Natural killer cell (primary cell): ENCODE results near the gene PLEKHA8. TPM values are rescaled to one million over a fixed set of nuclear protein-coding genes. Genes with fewer than 3 reads are reported as not detected.
A peak's percentile ranks its signal among the peaks of the same experiment; 100 is the strongest.
"Not testable (repeated sequence)": the region's sequence is repeated elsewhere in the genome, so short reads cannot be mapped to it uniquely, and the experiment has no call there.

Experiments used
- ATAC-seq, 3 donors: fragments of 150-1000 bp in 2 of 3; fragments of 200-7000 bp in 1 of 3; cut with Tn5 transposase; 1 replicate in 1 of 3; 2 replicates in 2 of 3; pipeline ENCODE4 v1.10.0; 2021; ENCODE audit warnings: mild to moderate bottlenecking in 2 of 3, moderate library complexity in 2 of 3
- DNase-seq, 2 donors: peaks; one replicate each; pipeline versions ENCODE4 v3.0.0 to v3.0.0-alpha.2; 2013 to 2021; ENCODE audit warnings: mixed read lengths in 1 of 2
- H3K27ac ChIP-seq: one replicate; pipeline ENCODE4 v1.5.1; 2013; ENCODE audit warnings: mild to moderate bottlenecking, low read length
- H3K27me3 ChIP-seq: one replicate; pipeline ENCODE4 v1.6.1; 2013; ENCODE audit warnings: low read length; ENCODE audit not compliant: control insufficient read depth, insufficient read depth
- H3K36me3 ChIP-seq: one replicate; pipeline ENCODE4 v1.6.1; 2013; ENCODE audit warnings: low read length; ENCODE audit not compliant: control insufficient read depth, insufficient read depth
- H3K4me1 ChIP-seq: one replicate; pipeline ENCODE4 v1.6.1; 2013; ENCODE audit warnings: low read length; ENCODE audit not compliant: control insufficient read depth, insufficient read depth
- H3K4me3 ChIP-seq: one replicate; pipeline ENCODE4 v1.5.1; 2013; ENCODE audit warnings: low read length
- H3K9me3 ChIP-seq: one replicate; pipeline ENCODE4 v1.6.1; 2013; ENCODE audit warnings: low read length; ENCODE audit not compliant: control insufficient read depth, insufficient read depth
- H3K27ac Mint-ChIP-seq, 2 donors: one replicate each; pipeline ENCODE4 v1.8.0; 2022; ENCODE audit warnings: mild to moderate bottlenecking in 2 of 2, mixed read lengths in 2 of 2, moderate library complexity in 1 of 2
- H3K27me3 Mint-ChIP-seq, 2 donors: one replicate each; pipeline ENCODE4 v1.8.0; 2022; ENCODE audit warnings: low read depth in 2 of 2, mixed read lengths in 2 of 2
- H3K36me3 Mint-ChIP-seq: one replicate; pipeline ENCODE4 v1.8.0; 2022; ENCODE audit warnings: mixed read lengths
- H3K4me1 Mint-ChIP-seq, 2 donors: one replicate each; pipeline ENCODE4 v1.8.0; 2022; ENCODE audit warnings: mixed read lengths in 2 of 2
- H3K4me3 Mint-ChIP-seq: one replicate; pipeline ENCODE4 v1.8.0; 2022; ENCODE audit warnings: mild to moderate bottlenecking, moderate library complexity, mixed read lengths
- H3K9me3 Mint-ChIP-seq, 2 donors: one replicate each; pipeline ENCODE4 v1.8.0; 2022; ENCODE audit warnings: mixed read lengths in 2 of 2
- WGBS: methylation state at CpG from one replicate; pipeline ENCODE4 v1.1.7; 2013; ENCODE audit warnings: missing lambda C conversion rate; ENCODE audit not compliant: insufficient coverage; 5-methylcytosine and 5-hydroxymethylcytosine counted together
- intact Hi-C: fragments of 100-400 bp; cut with micrococcal nuclease; formaldehyde crosslinking; loops from one replicate; pipeline ENCODE4 v1.14.2; 2022
- total RNA-seq, 4 donors: library from RNA; stranded (reverse); fragments of 120-200 nt in 1 of 4; gene quantifications; one replicate each; pipeline versions ENCODE4 v1.2.3 to v1.2.4, GENCODE V29; 2013 to 2022
- TF ChIP-seq, protein P1 (sequence below): fragments of 200-600 bp; IDR thresholded peaks from one replicate; pipeline ENCODE4 v1.8.0; 2022; ENCODE audit warnings: antibody characterized with exemption

Gene PLEKHA8
- total RNA-seq, 3 donors from 2014 or later (not counting 1 experiment from before 2014, with no cell fraction given) = 8.7 to 12.8 (median 11.8) TPM

DNA sequence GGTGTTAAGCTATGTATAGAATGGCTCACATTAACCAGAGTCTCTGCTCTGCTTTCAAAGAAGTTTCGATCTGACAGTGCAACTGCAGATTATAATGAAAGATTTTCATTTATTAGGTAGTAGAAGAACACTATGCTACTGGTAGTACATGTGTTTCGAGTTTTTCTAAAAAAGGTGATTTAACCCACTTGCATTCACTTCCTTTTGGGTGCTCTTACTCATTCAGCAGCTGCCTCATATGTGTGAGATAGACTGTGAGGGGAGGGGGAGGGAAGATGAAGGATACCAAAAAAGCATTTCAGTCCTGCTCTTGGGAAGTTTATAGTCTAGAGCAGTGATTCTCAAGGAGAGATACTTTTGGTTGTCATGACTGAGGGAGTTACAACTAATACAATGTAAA lies 20.4 kb downstream of the PLEKHA8 start:
- Mint-ChIP-seq H3K4me3 (no peak overlapping the region), H3K27me3 (no peaks in the 10 kb centered on the region), H3K36me3 (peaks cover 17% of the 10 kb centered on the region), H3K27ac (no peak overlapping the region), H3K4me1 (no peaks in the 10 kb centered on the region), H3K9me3 (no peaks in the 10 kb centered on the region)
- DNase-seq = no peak
- no peak overlapping the region for H3K4me3 ChIP-seq
- intact Hi-C loops = no loop called here
- no peaks in the 10 kb centered on the region for H3K27me3 ChIP-seq
- H3K27ac ChIP-seq = no peak overlapping the region
- no peak for ATAC-seq
- 94% methylated on average over 1 of the region's 2 CpGs for WGBS
- peaks cover 12% of the 10 kb centered on the region for H3K36me3 ChIP-seq
- TF ChIP-seq, protein P1, sequence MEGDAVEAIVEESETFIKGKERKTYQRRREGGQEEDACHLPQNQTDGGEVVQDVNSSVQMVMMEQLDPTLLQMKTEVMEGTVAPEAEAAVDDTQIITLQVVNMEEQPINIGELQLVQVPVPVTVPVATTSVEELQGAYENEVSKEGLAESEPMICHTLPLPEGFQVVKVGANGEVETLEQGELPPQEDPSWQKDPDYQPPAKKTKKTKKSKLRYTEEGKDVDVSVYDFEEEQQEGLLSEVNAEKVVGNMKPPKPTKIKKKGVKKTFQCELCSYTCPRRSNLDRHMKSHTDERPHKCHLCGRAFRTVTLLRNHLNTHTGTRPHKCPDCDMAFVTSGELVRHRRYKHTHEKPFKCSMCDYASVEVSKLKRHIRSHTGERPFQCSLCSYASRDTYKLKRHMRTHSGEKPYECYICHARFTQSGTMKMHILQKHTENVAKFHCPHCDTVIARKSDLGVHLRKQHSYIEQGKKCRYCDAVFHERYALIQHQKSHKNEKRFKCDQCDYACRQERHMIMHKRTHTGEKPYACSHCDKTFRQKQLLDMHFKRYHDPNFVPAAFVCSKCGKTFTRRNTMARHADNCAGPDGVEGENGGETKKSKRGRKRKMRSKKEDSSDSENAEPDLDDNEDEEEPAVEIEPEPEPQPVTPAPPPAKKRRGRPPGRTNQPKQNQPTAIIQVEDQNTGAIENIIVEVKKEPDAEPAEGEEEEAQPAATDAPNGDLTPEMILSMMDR = no peak
- H3K9me3 ChIP-seq = no peaks in the 10 kb centered on the region
- no peaks in the 10 kb centered on the region for H3K4me1 ChIP-seq

DNA sequence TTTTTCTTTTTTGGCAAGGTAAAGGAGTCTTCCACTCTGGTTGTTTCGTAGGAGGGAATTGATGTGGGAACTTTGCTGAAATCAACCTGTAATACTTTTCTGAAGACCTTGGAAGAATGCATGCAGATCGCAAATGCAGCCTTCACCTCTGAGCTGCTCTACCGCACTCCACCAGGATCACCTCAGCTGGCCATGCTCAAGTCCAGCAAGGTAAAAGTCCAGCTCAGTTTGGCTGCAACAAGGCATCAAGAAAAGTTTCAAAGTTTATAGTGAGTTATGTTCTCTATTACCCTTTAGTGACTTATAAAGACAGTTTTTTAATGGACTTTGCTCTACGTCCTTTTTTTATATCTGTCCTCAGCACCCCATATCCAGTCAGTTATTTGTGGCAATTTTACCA lies 21.0 kb downstream of the PLEKHA8 start:
- no peaks in the 10 kb centered on the region for H3K9me3 Mint-ChIP-seq
- Histone ChIP-seq H3K4me1 (no peaks in the 10 kb centered on the region), H3K4me3 (no peak overlapping the region), H3K27ac (no peak overlapping the region), H3K36me3 (peaks cover 15% of the 10 kb centered on the region), H3K27me3 (no peaks in the 10 kb centered on the region), H3K9me3 (no peaks in the 10 kb centered on the region)
- ATAC-seq (no peak), DNase-seq (no peak)
- intact Hi-C loops = no loop called here
- no peak overlapping the region for H3K4me3 Mint-ChIP-seq
- no peaks in the 10 kb centered on the region for H3K4me1 Mint-ChIP-seq
- peaks cover 17% of the 10 kb centered on the region for H3K36me3 Mint-ChIP-seq
- TF ChIP-seq, protein P1 = no peak
- no peaks in the 10 kb centered on the region for H3K27me3 Mint-ChIP-seq
- 93% methylated on average over 4 of the region's 4 CpGs for whole genome bisulfite sequencing
- no peak overlapping the region for H3K27ac Mint-ChIP-seq

DNA sequence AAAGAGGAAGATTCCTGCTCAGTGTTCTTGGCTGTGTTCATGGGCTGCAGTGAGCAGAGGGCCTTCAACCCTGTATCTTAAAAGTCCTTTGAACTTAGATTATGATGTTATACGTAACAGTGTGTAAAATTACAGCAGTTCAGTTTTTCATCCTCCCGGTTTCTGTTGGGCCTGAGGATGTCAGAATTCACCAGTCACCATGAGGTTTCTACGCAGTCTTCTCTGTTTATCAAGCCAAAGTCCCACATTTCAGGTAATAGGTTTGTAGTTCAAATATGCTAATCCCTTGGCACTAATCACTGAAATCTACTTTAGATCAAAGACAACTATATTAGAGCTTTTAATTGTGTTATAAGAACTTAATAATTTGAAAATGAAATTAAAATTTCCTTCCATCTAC lies 24.9 kb downstream of the PLEKHA8 start:
- no peaks in the 10 kb centered on the region for H3K9me3 Mint-ChIP-seq
- DNase-seq = no peak
- Histone ChIP-seq H3K4me1 (no peaks in the 10 kb centered on the region), H3K9me3 (no peaks in the 10 kb centered on the region), H3K36me3 (peaks cover 15% of the 10 kb centered on the region), H3K27ac (no peak overlapping the region), H3K4me3 (no peak overlapping the region), H3K27me3 (no peaks in the 10 kb centered on the region)
- H3K36me3 Mint-ChIP-seq = peaks cover 9% of the 10 kb centered on the region
- 85% methylated on average over 2 of the region's 3 CpGs for WGBS
- TF ChIP-seq, protein P1 = no peak
- no peaks in the 10 kb centered on the region for H3K27me3 Mint-ChIP-seq
- intact Hi-C loops = no loop called here
- H3K27ac Mint-ChIP-seq = no peak overlapping the region
- ATAC-seq = no peak
- H3K4me1 Mint-ChIP-seq = no peaks in the 10 kb centered on the region
- H3K4me3 Mint-ChIP-seq = no peak overlapping the region

DNA sequence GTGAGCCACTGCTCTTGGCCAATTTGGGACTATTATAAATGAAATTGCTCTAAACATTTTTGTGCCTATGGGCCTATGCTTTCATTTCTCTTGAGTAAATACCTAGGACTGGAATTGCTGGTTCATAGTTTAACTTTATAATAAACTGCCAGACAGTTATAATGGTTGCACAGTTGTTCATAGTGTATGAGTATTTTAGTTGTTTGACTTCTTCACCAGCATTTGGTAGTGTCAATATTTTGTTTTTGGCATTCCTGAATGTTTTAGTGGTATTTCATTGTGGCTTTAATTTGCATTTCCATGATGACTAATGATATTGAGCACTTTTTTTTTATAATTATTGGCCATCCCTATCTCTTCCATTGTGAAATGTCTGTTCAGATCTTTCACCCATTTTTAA lies 29.5 kb downstream of the PLEKHA8 start:
- no peaks in the 10 kb centered on the region for H3K36me3 Mint-ChIP-seq
- no peaks in the 10 kb centered on the region for H3K27me3 ChIP-seq
- ATAC-seq (no peak), DNase-seq (no peak)
- H3K4me3 ChIP-seq = no peak overlapping the region
- H3K27ac Mint-ChIP-seq = no peak overlapping the region
- H3K4me1 ChIP-seq = no peaks in the 10 kb centered on the region
- H3K9me3 ChIP-seq = no peaks in the 10 kb centered on the region
- H3K27ac ChIP-seq = no peak overlapping the region
- no peaks in the 10 kb centered on the region for H3K9me3 Mint-ChIP-seq
- no peak overlapping the region for H3K4me3 Mint-ChIP-seq
- H3K27me3 Mint-ChIP-seq = no peaks in the 10 kb centered on the region
- intact Hi-C loops = no loop called here
- TF ChIP-seq, protein P1 = no peak
- peaks cover 9% of the 10 kb centered on the region for H3K36me3 ChIP-seq
- peaks cover 0 to 10% of the 10 kb centered on the region in 2 donors for H3K4me1 Mint-ChIP-seq

DNA sequence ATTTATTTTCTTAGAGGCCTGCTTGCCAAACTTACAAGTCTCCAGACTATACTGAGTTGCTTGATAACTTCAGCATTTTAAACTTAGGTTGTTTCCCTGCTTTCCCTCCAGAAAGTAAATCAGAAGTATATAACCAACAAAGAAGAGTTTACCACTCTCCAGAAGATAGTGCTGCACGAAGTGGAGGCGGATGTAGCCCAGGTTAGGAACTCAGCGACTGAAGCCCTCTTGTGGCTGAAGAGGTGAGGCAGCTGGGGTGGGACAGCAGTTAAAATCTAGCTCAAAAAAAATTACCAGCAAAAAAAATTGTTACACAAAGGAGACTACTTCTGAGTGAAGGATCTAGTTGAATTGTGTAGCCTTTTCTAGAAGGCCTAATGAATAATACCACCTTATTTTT lies 33.6 kb downstream of the PLEKHA8 start:
- intact Hi-C loops = loop anchor here (1.0 to 10.0 kb wide), 4 partner anchors 107 to 501 kb away; no protein-coding TSS in a partner anchor
- not testable (repeated sequence) for H3K4me3 ChIP-seq, H3K4me3 Mint-ChIP-seq, H3K36me3 Mint-ChIP-seq, H3K27ac Mint-ChIP-seq, H3K27me3 ChIP-seq, H3K4me1 ChIP-seq, H3K27ac ChIP-seq, H3K9me3 ChIP-seq, H3K36me3 ChIP-seq, H3K27me3 Mint-ChIP-seq, H3K9me3 Mint-ChIP-seq
- ATAC-seq = peak; percentile 59 to 75 (median 72)
- DNase-seq = peak in 1 of 2 donors; percentile 59
- WGBS = no CpG with 5 or more reads among the region's 3 CpGs
- peaks cover 0 to 10% of the 10 kb centered on the region in 2 donors for H3K4me1 Mint-ChIP-seq
